HCT116 (cell line): ENCODE data around the gene CCDC182. TPM values are rescaled to one million over a fixed set of nuclear protein-coding genes. Genes with fewer than 3 reads are reported as not detected.

Source experiments
- ATAC-seq: fragments of 200-7000 bp; cut with Tn5 transposase; 2 replicates; pipeline ENCODE4 v1.9.1; 2020; ENCODE audit warnings: mild to moderate bottlenecking, moderate library complexity
- BruUV-seq: library from RNA; stranded (reverse); fragments of 400-500 nt; replicated peaks from 2 replicates; lab custom pipeline; 2021; lab: Mats Ljungman, UMichigan
- CTCF ChIA-PET: fragments of 300-600 bp; sonication (Branson Sonifier 250); formaldehyde crosslinking; loops from one replicate; lab custom pipeline; 2021; ENCODE audit warnings: antibody characterized with exemption; lab: Charles Lee
- POLR2A ChIA-PET: fragments of 300-600, 350-600 bp; sonication (Branson Sonifier 250); formaldehyde crosslinking; loops from one replicate; lab custom pipeline; 2021; ENCODE audit warnings: antibody characterized with exemption; lab: Charles Lee
- RAD21 ChIA-PET, 2 experiments: fragments of 300-600 bp; sonication (Branson Sonifier 250); formaldehyde crosslinking; loops; one replicate each; lab custom pipeline; 2023; ENCODE audit warnings: low total read pairs in 2 of 2; ENCODE audit not compliant: uncharacterized antibody in 2 of 2, unreplicated experiment in 2 of 2, low non-redundant PET in 1 of 2; lab: Charles Lee
- DNase-seq: peaks from one replicate; pipeline ENCODE4 v3.0.0-alpha.2; 2010; ENCODE audit warnings: low read depth, low spot score
- H2AFZ ChIP-seq: fragments of 200-600 bp; shearing (Covaris generic), sonication (generic); 2 replicates; pipeline ENCODE4 v1.6.1; 2017; ENCODE audit warnings: low read depth, mixed run types, mixed read lengths, antibody characterized with exemption, low read length; ENCODE audit not compliant: poor library complexity, severe bottlenecking
- H3K27ac ChIP-seq: 2 replicates; pipeline ENCODE4 v1.5.1; 2012; ENCODE audit warnings: low read depth, low read length
- H3K27me3 ChIP-seq: fragments of 200-600 bp; sonication (generic); 2 replicates; pipeline ENCODE4 v1.6.1; 2016; ENCODE audit warnings: mixed run types, low read length, mixed read lengths; ENCODE audit not compliant: insufficient read depth
- H3K36me3 ChIP-seq, 2 experiments: fragments of 200-500 bp in 1 of 2; fragments of 200-600 bp in 1 of 2; sonication (Bioruptor generic) in 1 of 2; sonication (generic) in 1 of 2; 2 replicates each; pipeline versions ENCODE4 v1.5.1 to v1.6.1; 2014 to 2016; ENCODE audit warnings: low read length in 2 of 2, inconsistent platforms in 1 of 2, mixed read lengths in 1 of 2, mixed run types in 1 of 2; ENCODE audit not compliant: insufficient read depth in 2 of 2, control insufficient read depth in 1 of 2
- H3K4me1 ChIP-seq, 2 experiments: fragments of 200-600 bp in 1 of 2; sonication (generic) in 1 of 2; 2 replicates each; pipeline versions ENCODE4 v1.5.1 to v1.6.1; 2012 to 2017; ENCODE audit warnings: low read length in 2 of 2, inconsistent platforms in 1 of 2, mild to moderate bottlenecking in 1 of 2, mixed read lengths in 1 of 2, mixed run types in 1 of 2, moderate library complexity in 1 of 2; ENCODE audit not compliant: insufficient read depth in 2 of 2, control insufficient read depth in 1 of 2
- H3K4me2 ChIP-seq: fragments of 200-600 bp; sonication (generic); 2 replicates; pipeline ENCODE4 v1.6.1; 2017; ENCODE audit warnings: mixed run types, low read length, mixed read lengths
- H3K4me3 ChIP-seq, 2 experiments: fragments of 200-600 bp in 1 of 2; sonication (generic) in 1 of 2; replicated peaks in 1 of 2; 2 replicates each; pipeline ENCODE4 v1.5.1; 2011 to 2016; ENCODE audit warnings: low read length in 2 of 2, control low read depth in 1 of 2, low read depth in 1 of 2, mild to moderate bottlenecking in 1 of 2, mixed read lengths in 1 of 2, mixed run types in 1 of 2
- H3K79me2 ChIP-seq: fragments of 200-600 bp; sonication (generic); 2 replicates; pipeline ENCODE4 v1.6.1; 2017; ENCODE audit warnings: mild to moderate bottlenecking, mixed run types, low read length, moderate library complexity, mixed read lengths; ENCODE audit not compliant: insufficient read depth
- H3K9ac ChIP-seq: fragments of 200-600 bp; sonication (generic); 2 replicates; pipeline ENCODE4 v1.6.1; 2016; ENCODE audit warnings: low read length, mixed read lengths
- H3K9me2 ChIP-seq: fragments of 200-600 bp; sonication (generic), shearing (Covaris generic); 2 replicates; pipeline ENCODE4 v1.6.1; 2017; ENCODE audit warnings: mixed run types, mild to moderate bottlenecking, moderate library complexity; ENCODE audit not compliant: insufficient read depth
- H3K9me3 ChIP-seq, 2 experiments: fragments of 200-500 bp in 1 of 2; fragments of 200-600 bp in 1 of 2; sonication (Bioruptor generic) in 1 of 2; sonication (generic) in 1 of 2; 2 replicates each; pipeline ENCODE4 v1.6.1; 2014 to 2017; ENCODE audit warnings: low read length in 2 of 2, mixed read lengths in 2 of 2, inconsistent platforms in 1 of 2, low read depth in 1 of 2, mild to moderate bottlenecking in 1 of 2, mixed run types in 1 of 2, moderate library complexity in 1 of 2; ENCODE audit not compliant: control insufficient read depth in 1 of 2, insufficient read depth in 1 of 2
- H4K20me1 ChIP-seq: fragments of 200-600 bp; sonication (generic), shearing (Covaris generic); 2 replicates; pipeline ENCODE4 v1.6.1; 2017; ENCODE audit warnings: mixed run types, mild to moderate bottlenecking, moderate library complexity; ENCODE audit not compliant: insufficient read depth
- CBX3 ChIP-seq: IDR thresholded peaks from 2 replicates; pipeline ENCODE4 v1.6.1; 2012; ENCODE audit warnings: low read depth
- CEBPB ChIP-seq: IDR thresholded peaks from 2 replicates; pipeline ENCODE4 v1.6.1; 2012; ENCODE audit warnings: low read depth
- EGR1 ChIP-seq: IDR thresholded peaks from 2 replicates; pipeline ENCODE4 v1.6.1; 2012; ENCODE audit warnings: low read depth
- ELF1 ChIP-seq: IDR thresholded peaks from 2 replicates; pipeline ENCODE4 v1.6.1; 2012; ENCODE audit warnings: low read depth, borderline replicate concordance
- EZH2 ChIP-seq: fragments of 200-600 bp; sonication (generic); IDR thresholded peaks from 2 replicates; pipeline ENCODE4 v1.6.1; 2017; ENCODE audit warnings: antibody characterized with exemption, mixed run types
- EZH2phosphoT487 ChIP-seq: fragments of 200-600 bp; IDR thresholded peaks from 2 replicates; pipeline ENCODE4 v1.6.1; 2018; ENCODE audit warnings: antibody characterized with exemption, borderline replicate concordance
- FOSL1 ChIP-seq: IDR thresholded peaks from 2 replicates; pipeline ENCODE4 v1.6.1; 2012; ENCODE audit warnings: low read depth
- MAX ChIP-seq: IDR thresholded peaks from 2 replicates; pipeline ENCODE4 v1.6.1; 2012
- POLR2A ChIP-seq: IDR thresholded peaks from 2 replicates; pipeline ENCODE4 v1.7.0; 2011; ENCODE audit warnings: borderline replicate concordance; ENCODE audit not compliant: insufficient read depth, insufficient read length; ENCODE audit errors: extremely low read depth
- POLR2AphosphoS5 ChIP-seq: IDR thresholded peaks from 2 replicates; pipeline ENCODE4 v1.6.1; 2011; ENCODE audit warnings: mild to moderate bottlenecking, low read depth, low read length, moderate library complexity
- RAD21 ChIP-seq: IDR thresholded peaks from 2 replicates; pipeline ENCODE4 v1.6.1; 2012; ENCODE audit warnings: low read depth, mild to moderate bottlenecking
- SIN3A ChIP-seq: IDR thresholded peaks from 2 replicates; pipeline ENCODE4 v1.6.1; 2012; ENCODE audit warnings: low read depth
- SP1 ChIP-seq: IDR thresholded peaks from 2 replicates; pipeline ENCODE4 v1.6.1; 2012; ENCODE audit warnings: low read depth
- SRF ChIP-seq: IDR thresholded peaks from 2 replicates; pipeline ENCODE4 v1.6.1; 2012; ENCODE audit warnings: low read depth
- TCF7L2 ChIP-seq: IDR thresholded peaks from 2 replicates; pipeline ENCODE4 v1.7.0; 2011; ENCODE audit warnings: borderline replicate concordance, inconsistent platforms; ENCODE audit not compliant: insufficient read depth, insufficient read length; ENCODE audit errors: extremely low read depth
- YY1 ChIP-seq: IDR thresholded peaks from 2 replicates; pipeline ENCODE4 v1.6.1; 2011; ENCODE audit warnings: low read length, low read depth, moderate library complexity, mild to moderate bottlenecking; ENCODE audit not compliant: insufficient replicate concordance; ENCODE audit errors: extremely low read depth
- ZNF274 ChIP-seq: fragments of 200-500 bp; sonication (Bioruptor generic); IDR thresholded peaks from 2 replicates; pipeline ENCODE4 v1.6.1; 2014; ENCODE audit warnings: mild to moderate bottlenecking, low read depth, low read length, inconsistent platforms
- intact Hi-C: fragments of 100-400 bp; cut with micrococcal nuclease; formaldehyde crosslinking; loops from 2 replicates; pipeline ENCODE4 v1.10.0; 2022
- total RNA-seq: library from RNA; stranded (reverse); gene quantifications from one replicate; pipeline ENCODE4 v1.2.1, GENCODE V29; 2021; ENCODE audit not compliant: unreplicated experiment
- TF ChIP-seq, protein P1 (sequence below), 3 experiments: fragments of 200-600 bp in 1 of 3; sonication (generic) in 1 of 3; IDR thresholded peaks in 2 of 3; conservative IDR thresholded peaks in 1 of 3; 2 replicates each; pipeline ENCODE4 v1.5.1; 2012 to 2017; ENCODE audit warnings: low read depth in 2 of 3, low read length in 2 of 3, antibody characterized with exemption in 1 of 3, borderline replicate concordance in 1 of 3, control low read depth in 1 of 3, mild to moderate bottlenecking in 1 of 3, mixed read lengths in 1 of 3, mixed run types in 1 of 3, moderate library complexity in 1 of 3; ENCODE audit not compliant: insufficient read depth in 1 of 3

Gene CCDC182
- total RNA-seq, 1 experiment from 2014 or later = not detected

DNA sequence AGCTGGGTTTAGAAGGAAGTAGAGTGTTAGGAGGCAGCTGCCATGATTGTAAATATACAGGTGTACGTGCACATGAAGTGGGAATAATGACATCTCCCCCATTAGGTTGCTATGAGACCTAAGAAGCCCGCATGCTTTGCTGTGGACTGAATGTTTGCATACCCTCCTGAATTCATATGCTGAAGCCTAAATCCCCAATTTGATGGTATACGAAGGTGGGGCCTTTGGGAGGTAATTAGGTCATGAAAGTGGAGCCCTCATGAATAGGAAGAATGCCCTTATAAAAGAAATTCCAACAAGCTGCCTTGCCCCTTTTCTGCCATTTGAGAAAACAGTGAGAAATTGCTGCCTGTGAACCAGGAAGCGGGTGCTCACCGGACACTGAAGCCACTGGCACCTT is 44.0 kb downstream of the CCDC182 start:
- no peak overlapping the region for H3K9ac ChIP-seq
- no peak for TF ChIP-seq SRF
- TF ChIP-seq SP1 = no peak
- TF ChIP-seq SIN3A = no peak
- no peak for TF ChIP-seq ELF1
- no peak for TF ChIP-seq TCF7L2
- TF ChIP-seq CEBPB = no peak
- TF ChIP-seq, protein P1, sequence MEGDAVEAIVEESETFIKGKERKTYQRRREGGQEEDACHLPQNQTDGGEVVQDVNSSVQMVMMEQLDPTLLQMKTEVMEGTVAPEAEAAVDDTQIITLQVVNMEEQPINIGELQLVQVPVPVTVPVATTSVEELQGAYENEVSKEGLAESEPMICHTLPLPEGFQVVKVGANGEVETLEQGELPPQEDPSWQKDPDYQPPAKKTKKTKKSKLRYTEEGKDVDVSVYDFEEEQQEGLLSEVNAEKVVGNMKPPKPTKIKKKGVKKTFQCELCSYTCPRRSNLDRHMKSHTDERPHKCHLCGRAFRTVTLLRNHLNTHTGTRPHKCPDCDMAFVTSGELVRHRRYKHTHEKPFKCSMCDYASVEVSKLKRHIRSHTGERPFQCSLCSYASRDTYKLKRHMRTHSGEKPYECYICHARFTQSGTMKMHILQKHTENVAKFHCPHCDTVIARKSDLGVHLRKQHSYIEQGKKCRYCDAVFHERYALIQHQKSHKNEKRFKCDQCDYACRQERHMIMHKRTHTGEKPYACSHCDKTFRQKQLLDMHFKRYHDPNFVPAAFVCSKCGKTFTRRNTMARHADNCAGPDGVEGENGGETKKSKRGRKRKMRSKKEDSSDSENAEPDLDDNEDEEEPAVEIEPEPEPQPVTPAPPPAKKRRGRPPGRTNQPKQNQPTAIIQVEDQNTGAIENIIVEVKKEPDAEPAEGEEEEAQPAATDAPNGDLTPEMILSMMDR (IDR thresholded peaks at IDR 0.05 in 2 of 3, conservative IDR thresholded peaks at IDR 0.05 in 1 of 3; ENCODE audit: borderline replicate concordance in 1 of 3, insufficient read depth in 1 of 3, low read depth in 2 of 3, low read length in 2 of 3) = no peak
- TF ChIP-seq EGR1 = no peak
- no peak for TF ChIP-seq POLR2AphosphoS5
- no peak for TF ChIP-seq POLR2A
- no peak for TF ChIP-seq FOSL1
- TF ChIP-seq EZH2phosphoT487 = no peak
- no peak for TF ChIP-seq RAD21
- TF ChIP-seq YY1 = no peak
- TF ChIP-seq EZH2 = no peak
- TF ChIP-seq MAX = no peak
- no peak for TF ChIP-seq ZNF274
- TF ChIP-seq CBX3 = no peak
- H3K79me2 ChIP-seq = no peaks in the 10 kb centered on the region
- H2AFZ ChIP-seq = no peak overlapping the region
- peaks cover 0 to 5% of the 10 kb centered on the region in 2 experiments; a peak in 1 of 4 replicates for H3K4me1 ChIP-seq
- H3K27me3 ChIP-seq = no peaks in the 10 kb centered on the region
- no peak for ATAC-seq
- no peak overlapping the region for H3K4me3 ChIP-seq
- ChIA-PET POLR2A (no interaction called here), CTCF (no interaction called here), RAD21 (no interaction called here)
- H3K9me3 ChIP-seq = no peaks in the 10 kb centered on the region
- intact Hi-C loops = no loop called here
- H3K9me2 ChIP-seq = no peaks in the 10 kb centered on the region
- no TSS peak for BruUV-seq
- no peak overlapping the region for H3K27ac ChIP-seq
- DNase-seq = no peak
- H4K20me1 ChIP-seq = no peaks in the 10 kb centered on the region
- no peak overlapping the region for H3K4me2 ChIP-seq
- no peaks in the 10 kb centered on the region for H3K36me3 ChIP-seq
